Fibroblast of mammary gland (primary cell): ENCODE data around the gene UBE2U.
"Not testable (repeated sequence)": the region's sequence is repeated elsewhere in the genome, so short reads cannot be mapped to it uniquely, and the experiment has no call there.

ENCODE experiments used
- DNase-seq: peaks from one replicate; pipeline ENCODE4 v3.0.0-alpha.2; 2010; ENCODE audit warnings: low read depth
- H3K4me3 ChIP-seq: 2 replicates; pipeline ENCODE4 v1.5.1; 2011; ENCODE audit warnings: low read depth, mild to moderate bottlenecking, low read length, moderate library complexity; ENCODE audit not compliant: control insufficient read depth
- TF ChIP-seq, protein P1 (sequence below): conservative IDR thresholded peaks from 2 replicates; pipeline ENCODE4 v1.5.1; 2011; ENCODE audit warnings: low read depth, low read length, inconsistent platforms; ENCODE audit not compliant: control insufficient read depth, insufficient read depth

UBE2U gene

DNA sequence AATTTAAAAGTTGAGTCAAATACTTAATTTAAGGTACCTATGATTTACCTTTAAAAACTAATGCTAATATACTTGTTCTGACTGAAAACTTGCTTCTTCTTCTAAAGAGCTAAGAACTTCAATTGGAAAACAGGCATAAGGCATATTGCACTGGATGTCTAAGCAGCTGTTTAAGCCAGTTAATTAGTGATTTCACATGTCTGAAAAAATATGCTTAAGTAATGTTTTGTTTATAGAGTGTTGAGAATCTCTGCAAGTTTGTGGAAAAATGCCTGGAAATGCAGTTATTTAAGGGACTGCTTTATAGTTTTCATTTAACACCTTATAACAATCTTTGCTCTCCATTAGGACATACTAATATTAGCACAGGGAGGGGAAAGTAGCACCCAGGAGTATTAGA lies 28.2 kb downstream of the UBE2U start:
- no peak overlapping the region for H3K4me3 ChIP-seq
- TF ChIP-seq, protein P1, sequence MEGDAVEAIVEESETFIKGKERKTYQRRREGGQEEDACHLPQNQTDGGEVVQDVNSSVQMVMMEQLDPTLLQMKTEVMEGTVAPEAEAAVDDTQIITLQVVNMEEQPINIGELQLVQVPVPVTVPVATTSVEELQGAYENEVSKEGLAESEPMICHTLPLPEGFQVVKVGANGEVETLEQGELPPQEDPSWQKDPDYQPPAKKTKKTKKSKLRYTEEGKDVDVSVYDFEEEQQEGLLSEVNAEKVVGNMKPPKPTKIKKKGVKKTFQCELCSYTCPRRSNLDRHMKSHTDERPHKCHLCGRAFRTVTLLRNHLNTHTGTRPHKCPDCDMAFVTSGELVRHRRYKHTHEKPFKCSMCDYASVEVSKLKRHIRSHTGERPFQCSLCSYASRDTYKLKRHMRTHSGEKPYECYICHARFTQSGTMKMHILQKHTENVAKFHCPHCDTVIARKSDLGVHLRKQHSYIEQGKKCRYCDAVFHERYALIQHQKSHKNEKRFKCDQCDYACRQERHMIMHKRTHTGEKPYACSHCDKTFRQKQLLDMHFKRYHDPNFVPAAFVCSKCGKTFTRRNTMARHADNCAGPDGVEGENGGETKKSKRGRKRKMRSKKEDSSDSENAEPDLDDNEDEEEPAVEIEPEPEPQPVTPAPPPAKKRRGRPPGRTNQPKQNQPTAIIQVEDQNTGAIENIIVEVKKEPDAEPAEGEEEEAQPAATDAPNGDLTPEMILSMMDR, result no peak
- no peak for DNase-seq

GRCh38 chr1:64234714-64235113 lies 31.3 kb downstream of the UBE2U start:
- TF ChIP-seq, protein P1, result no peak
- H3K4me3 ChIP-seq, result no peak overlapping the region
- DNase-seq, result no peak

GRCh38 chr1:64235181-64235580 lies 31.8 kb downstream of the UBE2U start:
- H3K4me3 ChIP-seq, result no peak overlapping the region
- TF ChIP-seq, protein P1, result no peak
- no peak for DNase-seq

GRCh38 chr1:64235910-64236309 lies 32.5 kb downstream of the UBE2U start:
- TF ChIP-seq, protein P1, result no peak
- no peak overlapping the region for H3K4me3 ChIP-seq
- no peak for DNase-seq

GRCh38 chr1:64236541-64236954 lies 33.1 kb downstream of the UBE2U start:
- TF ChIP-seq, protein P1, result no peak
- DNase-seq, result no peak
- H3K4me3 ChIP-seq, result no peak overlapping the region

DNA sequence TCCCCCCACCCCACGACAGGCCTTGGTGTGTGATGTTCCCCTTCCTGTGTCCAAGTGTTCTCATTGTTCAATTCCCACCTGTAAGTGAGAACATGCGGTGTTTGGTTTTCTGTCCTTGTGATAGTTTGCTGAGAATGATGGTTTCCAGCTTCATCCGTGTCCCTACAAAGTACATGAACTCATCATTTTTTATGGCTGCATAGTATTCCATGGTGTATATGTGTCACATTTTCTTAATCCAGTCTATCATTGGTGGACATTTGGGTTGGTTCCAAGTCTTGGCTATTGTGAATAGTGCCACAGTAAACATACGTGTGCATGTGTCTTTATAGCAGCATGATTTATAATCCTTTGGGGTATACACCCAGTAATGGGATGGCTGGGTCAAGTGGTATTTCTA lies 36.1 kb downstream of the UBE2U start:
- DNase-seq, H3K4me3 ChIP-seq: not testable (repeated sequence)

DNA sequence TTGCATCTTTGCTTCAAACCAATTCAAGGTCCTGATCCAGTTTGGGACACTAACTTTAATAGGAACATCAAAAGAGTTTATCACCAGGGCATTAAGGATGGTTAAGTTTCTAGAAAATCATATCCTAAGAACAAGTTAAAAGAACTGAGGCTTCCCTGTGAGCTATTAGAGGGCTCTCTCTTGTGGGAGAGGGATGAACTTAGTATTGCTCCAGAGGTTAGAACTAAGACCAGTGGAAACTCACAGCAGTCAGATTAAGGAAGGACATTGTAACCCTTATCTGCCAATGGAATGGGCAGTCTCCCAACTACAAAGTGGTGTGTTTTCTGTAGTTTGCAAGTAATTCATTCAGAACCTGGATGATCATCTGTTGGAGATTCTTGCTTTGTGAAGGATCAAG lies 36.8 kb downstream of the UBE2U start:
- H3K4me3 ChIP-seq, result no peak overlapping the region
- TF ChIP-seq, protein P1, result peak; percentile 24
- peak; percentile 39 for DNase-seq
